HG02623 (cell line): ENCODE results near the gene ZNF81.
"Not testable (repeated sequence)": the region's sequence is repeated elsewhere in the genome, so short reads cannot be mapped to it uniquely, and the experiment has no call there.

Experiments used
- ATAC-seq: cut with Tn5 transposase; IDR thresholded peaks from one replicate; pipeline ENCODE4 v1.9.1; 2021; ENCODE audit warnings: moderate library complexity; ENCODE audit not compliant: unreplicated experiment

ZNF81 gene

DNA sequence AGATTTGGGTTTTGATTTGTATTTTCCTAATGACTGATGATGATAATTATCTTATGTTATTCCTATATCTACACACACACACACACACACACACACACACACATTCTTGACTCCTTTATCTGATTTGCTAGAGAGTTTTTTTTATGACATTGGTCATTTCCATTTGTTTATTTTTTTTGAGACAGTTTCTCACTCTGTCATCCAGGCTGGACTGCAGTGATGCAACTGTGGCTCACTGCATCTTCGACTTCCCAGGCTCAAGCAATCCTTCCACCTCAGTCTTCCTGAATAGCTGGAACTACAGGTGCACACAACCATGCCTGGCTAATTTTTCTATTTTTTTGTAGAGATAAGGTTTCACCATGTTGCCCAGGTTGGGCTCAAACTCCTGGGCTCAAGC is 6.7 kb downstream of the ZNF81 start:
- no peak for ATAC-seq

- no peak for ATAC-seq
Measured at GRCh38 chrX:47844117-47844516, 7.4 kb downstream of the ZNF81 start.

GRCh38 chrX:47846040-47846439 is 9.3 kb downstream of the ZNF81 start:
- ATAC-seq, result no peak

- no peak for ATAC-seq
Measured at GRCh38 chrX:47849778-47850177, 13.1 kb downstream of the ZNF81 start.

DNA sequence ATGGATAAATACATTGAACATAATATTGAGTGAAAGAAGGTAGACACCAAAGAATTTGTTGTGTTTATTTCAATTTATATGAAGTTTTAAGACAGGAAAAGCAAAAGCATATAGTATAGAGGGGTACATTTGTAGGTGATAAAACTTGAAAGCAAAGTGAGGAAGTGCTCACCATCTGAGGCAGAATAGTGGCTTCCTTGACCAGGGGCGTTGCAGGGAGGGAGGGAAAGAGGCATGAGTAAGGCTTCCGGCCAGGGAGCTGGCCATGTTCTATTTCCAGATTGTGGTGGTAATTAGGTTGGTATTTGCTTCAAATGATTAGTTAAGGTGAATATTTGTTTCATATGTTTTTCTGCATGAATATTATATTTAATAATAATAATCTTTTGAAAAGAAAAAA is 13.7 kb downstream of the ZNF81 start:
- ATAC-seq, result not testable (repeated sequence)

GRCh38 chrX:47850901-47851300 is 14.2 kb downstream of the ZNF81 start:
- ATAC-seq, result no peak

DNA sequence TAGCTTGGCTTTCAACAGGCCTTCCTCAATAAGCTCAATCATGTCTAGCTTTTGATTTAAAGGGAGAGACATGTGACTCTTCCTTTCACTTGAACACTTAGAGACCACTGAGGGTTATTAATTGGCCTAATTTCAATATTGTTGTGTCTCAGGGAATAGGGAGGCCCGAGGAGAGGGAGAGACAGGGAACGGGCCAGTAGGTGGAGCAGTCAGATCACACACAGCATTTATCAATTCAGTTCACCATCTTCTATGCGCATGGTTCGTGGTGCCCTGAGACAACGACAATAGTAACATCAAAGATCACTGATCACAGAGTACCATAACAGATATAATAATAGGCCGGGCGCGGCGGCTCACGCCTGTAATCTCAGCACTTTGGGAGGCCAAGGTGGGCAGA is 17.8 kb downstream of the ZNF81 start:
- no peak for ATAC-seq

DNA sequence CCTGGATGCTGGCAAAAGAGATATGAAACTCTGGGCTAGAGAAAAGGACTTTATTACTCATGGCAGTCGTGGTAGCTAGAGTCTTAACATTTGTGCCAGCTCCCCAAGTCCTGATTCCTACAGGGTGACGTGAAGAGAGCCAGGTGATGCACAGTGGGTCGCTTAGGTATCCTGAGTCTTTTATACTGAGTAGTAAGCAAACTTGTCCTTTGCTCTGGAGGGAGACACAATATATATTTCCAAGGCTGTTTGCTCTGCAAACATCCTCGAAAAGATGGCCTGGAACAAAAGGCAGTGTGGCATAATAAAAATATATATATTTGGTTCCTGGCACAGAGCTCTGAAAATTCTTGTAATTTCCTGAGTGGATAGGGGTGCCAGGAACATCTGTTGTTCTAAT is 23.0 kb downstream of the ZNF81 start:
- ATAC-seq, result no peak

GRCh38 chrX:47862680-47863079 is 26.0 kb downstream of the ZNF81 start:
- no peak for ATAC-seq

DNA sequence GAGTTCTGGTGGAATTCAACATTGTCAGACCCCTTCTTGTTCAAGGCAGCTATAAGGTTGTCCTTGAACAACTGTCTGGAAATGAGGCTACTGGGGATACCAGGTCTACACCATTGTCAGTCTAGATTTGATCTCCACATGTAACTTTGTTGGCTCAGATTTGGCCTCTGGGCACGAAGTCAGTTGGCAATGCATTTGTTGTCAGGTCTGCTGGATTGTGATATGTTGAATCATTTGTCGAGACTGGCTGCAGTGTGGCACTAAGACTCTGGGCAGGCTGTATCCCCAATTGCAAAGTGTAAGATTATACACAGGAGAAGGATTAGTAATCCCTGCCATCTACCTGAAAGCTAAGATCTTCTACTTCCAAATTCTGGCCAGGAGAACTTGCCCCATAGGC is 26.5 kb downstream of the ZNF81 start:
- ATAC-seq, result no peak

- ATAC-seq, result no peak
Measured at GRCh38 chrX:47864300-47864699, 27.6 kb downstream of the ZNF81 start.

- no peak for ATAC-seq
Measured at GRCh38 chrX:47864785-47865184, 28.1 kb downstream of the ZNF81 start.

- ATAC-seq, result no peak
Measured at GRCh38 chrX:47873123-47873522, 36.4 kb downstream of the ZNF81 start.

DNA sequence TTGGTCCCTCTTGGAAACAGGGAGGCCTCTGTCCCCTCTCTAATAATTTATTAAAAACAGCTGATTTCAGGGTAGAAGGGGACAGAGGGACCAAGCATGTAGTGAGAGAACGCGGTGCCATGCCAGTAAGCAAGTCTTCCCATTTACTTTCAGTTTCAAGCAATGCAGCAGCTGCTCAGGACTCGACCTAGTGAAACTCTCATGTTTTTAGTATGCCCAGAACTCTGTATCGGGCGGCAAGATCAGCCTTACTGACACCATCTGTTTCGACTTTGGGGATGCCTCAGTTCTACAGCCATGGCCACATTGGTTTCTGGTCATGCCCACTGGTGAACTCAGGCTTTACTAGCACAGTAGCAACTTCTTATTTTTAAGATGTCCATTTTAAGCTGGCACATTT is 40.6 kb downstream of the ZNF81 start:
- ATAC-seq, result no peak

DNA sequence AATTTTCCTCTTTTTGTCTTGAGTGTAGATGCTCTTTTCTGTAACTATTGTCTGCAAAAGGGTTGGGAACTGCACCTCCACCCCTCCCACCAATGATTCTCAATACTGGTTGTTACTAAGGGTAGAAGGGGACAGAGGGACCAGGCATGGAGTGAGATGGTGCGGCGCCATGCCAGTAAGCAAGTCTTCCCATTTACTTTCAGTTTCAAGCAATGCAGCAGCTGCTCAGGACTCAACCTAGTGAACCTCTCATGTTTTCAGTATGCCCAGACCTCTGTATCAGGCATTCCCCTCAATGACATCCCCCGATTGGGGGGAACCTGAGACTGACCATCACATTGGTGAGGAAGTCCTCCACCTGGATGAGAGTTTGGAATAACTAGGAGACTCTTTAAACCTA is 41.5 kb downstream of the ZNF81 start:
- ATAC-seq, result no peak

DNA sequence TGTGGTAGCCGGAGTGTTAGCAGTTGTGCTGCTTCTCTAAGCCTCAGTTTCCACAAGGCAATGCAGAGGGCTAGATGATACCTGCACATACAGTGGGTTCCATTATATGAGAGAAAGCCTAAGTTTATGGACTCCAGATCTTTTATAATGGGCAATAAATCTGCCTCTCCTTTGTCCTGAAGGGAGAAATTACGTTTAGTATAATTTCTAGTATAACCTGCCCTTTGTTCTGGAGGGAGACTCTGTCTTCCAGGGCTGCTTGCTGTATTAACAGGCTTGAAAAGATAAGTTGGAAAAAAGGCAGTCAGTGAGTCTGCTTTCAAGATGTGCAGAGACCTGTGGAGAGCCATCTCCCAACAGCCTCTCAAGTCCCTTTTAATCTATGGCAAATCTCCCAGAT is 42.8 kb downstream of the ZNF81 start:
- ATAC-seq, result no peak

DNA sequence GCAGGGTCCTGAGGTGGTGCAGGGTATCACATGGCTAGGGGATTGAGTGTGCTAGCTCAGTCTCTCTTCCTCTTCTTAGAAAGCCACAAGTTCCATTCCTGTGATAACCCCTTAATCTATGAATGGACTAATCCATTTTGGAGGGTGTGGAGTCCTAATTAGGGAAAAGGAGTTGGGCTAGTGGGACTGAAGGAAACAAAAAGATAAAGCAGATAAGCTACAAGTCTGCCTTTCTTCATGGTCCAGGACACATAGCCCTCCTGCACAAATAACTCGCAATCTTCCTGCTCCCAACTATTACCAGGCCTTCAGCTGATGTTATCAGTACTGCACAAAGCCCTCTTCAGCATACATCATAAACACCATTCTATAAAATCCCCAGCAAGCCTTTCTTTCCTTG is 44.2 kb downstream of the ZNF81 start:
- no peak for ATAC-seq

DNA sequence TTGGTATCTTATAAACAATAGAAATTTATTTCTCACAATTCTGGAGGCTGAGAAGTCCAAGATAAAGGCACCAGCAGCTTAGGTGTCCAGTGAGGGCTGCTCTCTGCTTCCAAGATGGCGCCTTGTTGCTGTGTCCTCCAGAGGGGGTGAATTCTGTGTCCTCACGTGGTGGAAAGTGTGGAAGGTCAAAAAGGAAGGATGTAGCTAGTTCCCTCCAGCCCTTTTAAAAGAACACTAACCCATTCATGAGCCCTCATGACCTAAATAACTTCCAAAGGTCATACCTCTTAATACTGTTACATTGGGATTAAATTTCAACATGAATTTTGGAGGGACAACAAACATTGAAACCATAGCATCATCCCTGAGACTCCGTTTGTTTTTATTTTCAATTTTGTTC is 48.8 kb downstream of the ZNF81 start:
- ATAC-seq, result no peak

GRCh38 chrX:47898024-47898423 is 61.3 kb downstream of the ZNF81 start:
- ATAC-seq, result no peak

- ATAC-seq, result no peak
Measured at GRCh38 chrX:47900833-47901232, 64.1 kb downstream of the ZNF81 start.

DNA sequence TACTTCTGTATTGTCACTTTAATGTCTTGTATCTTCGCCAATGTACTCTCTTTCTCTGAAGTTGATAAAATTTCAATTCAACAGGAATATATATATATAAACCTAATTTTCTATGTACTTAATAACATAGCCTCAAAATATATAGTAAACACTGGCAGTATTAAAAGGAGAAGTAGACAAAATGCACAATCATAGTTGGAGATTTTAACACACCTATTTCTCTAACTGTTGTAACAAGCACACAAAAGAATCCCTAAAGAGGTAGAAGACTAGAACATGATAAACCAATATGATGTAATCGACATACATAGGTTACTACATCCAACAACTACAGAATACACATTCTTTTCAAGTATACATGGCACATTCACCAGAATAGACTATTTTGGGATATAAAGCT is 65.5 kb downstream of the ZNF81 start:
- ATAC-seq, result no peak

DNA sequence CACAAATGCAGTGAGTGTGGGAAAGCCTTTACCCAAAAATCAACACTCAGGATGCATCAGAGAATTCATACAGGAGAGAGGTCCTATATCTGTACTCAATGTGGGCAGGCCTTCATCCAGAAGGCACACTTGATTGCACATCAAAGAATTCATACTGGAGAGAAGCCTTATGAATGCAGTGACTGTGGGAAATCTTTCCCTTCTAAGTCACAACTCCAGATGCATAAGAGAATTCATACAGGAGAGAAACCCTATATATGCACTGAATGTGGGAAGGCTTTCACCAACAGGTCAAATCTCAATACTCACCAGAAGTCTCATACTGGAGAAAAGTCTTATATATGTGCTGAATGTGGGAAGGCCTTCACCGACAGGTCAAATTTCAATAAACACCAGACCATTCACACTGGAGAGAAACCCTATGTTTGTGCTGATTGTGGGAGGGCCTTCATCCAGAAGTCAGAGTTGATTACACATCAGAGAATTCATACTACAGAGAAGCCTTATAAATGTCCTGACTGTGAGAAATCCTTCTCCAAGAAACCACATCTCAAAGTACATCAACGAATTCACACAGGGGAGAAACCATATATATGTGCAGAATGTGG is 79.3 kb downstream of the ZNF81 start:
- ATAC-seq, result no peak

- ATAC-seq, result no peak
Measured at GRCh38 chrX:47918274-47918673, 81.6 kb downstream of the ZNF81 start.

- no peak for ATAC-seq
Measured at GRCh38 chrX:47927212-47927611, 90.5 kb downstream of the ZNF81 start.
